GM18873 (cell line): ENCODE data around the gene TAS2R60.

ENCODE experiments used
- ATAC-seq: cut with Tn5 transposase; IDR thresholded peaks from one replicate; pipeline ENCODE4 v1.9.1; 2021; ENCODE audit warnings: mild to moderate bottlenecking, moderate library complexity, moderate number of reproducible peaks; ENCODE audit not compliant: unreplicated experiment, low FRiP score

The TAS2R60 gene

DNA sequence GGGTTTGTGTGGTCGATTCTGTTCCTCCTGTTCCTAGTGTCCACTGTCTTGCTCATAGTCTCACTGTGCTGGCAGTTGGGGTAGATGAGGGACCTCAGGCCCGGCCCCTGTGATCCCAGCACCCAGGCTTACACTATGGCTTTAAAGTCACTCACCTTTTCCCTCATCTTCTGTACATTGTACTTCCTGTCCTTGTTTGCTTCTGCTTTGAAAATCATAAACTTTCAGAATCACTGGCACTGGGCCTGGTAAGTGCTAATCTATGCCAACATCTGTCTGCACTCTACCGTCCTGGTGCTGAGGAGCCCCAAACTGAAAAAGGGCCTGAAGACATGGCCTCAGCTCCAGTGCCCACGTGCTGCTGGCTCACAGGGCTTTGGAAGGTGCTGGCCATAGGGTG lies 5.7 kb upstream of the TAS2R60 start:
- ATAC-seq, result no peak

DNA sequence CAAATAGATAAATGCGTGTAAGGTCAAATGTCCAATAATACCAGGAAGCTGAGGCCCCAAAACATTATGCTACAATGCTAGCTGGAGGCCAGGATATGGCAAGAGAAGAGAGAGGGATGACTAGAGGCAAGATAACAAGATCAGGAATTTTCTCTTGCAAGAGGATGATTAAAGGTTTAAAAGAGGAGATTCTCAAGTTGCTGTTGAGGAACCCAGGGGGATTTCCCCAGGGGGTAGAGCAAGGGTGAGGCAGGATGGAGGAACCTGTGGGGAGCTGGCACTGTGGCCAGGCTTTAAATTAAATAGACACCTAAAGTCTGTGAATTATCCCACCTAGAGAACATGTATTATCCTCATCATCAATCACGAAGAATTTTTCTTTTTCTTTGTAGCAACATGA lies 3.4 kb upstream of the TAS2R60 start:
- ATAC-seq, result no peak

DNA sequence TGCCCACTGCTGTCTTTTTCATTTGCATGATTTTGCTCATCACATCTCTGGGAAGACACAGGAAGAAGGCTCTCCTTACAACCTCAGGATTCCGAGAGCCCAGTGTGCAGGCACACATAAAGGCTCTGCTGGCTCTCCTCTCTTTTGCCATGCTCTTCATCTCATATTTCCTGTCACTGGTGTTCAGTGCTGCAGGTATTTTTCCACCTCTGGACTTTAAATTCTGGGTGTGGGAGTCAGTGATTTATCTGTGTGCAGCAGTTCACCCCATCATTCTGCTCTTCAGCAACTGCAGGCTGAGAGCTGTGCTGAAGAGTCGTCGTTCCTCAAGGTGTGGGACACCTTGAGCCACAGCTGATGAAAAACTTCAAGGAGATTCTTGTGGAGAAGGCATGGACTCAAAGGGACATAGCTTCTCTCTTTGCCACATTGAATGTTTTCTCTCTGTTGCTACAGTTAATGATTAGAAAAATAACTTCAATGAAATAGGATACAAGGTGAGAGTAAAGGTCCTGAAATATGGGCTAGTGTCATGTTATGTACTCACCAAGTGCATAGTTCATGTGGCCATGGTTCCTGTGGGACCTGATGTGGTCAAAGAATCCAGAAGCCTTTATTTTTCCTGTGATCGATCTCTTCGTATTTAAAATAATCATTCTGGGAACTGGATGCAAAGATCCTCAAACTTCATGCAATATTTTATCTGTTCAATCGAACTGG lies 970 bp downstream of the TAS2R60 start:
- no peak for ATAC-seq

DNA sequence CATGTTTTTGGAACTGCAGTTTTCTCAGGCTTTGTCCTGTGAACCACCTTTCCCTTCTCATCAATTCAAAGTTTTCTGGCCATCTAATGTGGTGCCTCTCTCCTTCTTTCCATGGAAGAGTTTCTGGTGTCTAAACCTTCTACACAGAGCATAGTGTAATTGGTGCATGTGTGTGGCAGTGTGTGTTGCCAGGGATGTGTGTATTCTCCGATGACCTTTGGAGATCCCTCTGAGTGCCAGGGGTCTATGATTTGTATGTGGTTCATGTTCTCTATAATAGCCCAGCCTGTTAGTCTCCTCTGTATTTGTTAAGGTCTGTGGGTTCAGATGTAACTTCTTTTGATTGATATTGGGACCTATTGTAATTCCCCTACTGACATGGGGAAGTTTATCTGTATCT lies 1.5 kb downstream of the TAS2R60 start:
- ATAC-seq, result no peak

DNA sequence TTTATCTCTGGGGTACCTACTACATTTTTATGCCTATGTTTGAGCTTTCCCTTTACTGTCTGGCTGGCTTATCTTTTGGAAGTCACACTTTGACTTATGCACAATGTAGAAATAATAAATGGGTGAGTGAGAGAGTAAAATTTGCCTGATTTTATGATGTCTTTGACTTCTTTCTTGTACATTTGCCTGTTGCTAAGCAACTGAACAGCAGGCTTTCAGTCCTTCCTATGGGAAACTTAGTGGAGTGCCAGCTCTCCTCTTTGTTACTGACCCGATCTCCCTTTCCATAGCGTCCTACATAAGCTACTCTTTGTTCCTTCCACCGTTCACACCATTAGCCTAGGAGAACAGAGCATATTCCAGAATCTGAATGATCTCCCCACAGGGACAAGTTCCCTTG lies 4.2 kb downstream of the TAS2R60 start:
- no peak for ATAC-seq

DNA sequence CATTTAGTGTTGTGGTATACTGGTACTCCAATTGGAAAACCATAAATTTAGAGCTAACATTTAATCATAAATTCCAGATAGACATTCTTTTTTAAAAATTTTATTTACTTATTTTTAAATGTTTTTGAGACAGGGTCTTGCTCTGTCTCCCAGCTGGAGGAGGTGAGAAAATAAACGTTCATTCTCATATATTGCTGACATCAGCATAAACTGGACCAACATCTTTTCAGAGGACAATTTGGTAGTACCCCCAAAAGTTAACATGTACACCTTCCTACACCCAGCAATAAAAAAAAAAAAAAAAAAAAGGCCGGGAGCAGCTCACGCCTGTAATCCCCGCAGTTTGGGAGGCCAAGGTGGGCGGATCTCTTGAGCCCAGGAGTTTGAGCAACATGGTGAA lies 5.2 kb downstream of the TAS2R60 start:
- ATAC-seq, result no peak

DNA sequence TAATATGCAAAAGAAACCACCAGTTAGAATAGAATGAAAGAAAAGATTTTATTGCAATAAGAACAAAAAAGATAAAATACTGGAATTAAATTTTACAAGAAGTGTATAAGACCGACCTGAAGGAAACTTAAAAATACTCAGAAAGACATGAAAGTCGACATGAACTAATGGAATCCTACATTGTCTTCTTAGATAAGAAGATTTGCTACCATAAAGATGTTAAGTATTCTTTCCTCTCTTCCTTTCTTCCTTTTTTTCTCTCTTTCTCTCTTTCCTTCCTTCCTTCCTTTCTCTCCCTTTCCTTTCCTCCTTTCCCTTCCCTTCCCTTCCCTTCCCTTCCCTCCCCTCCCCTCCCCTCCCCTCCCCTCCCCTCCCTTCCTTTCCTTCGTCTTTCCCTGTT lies 6.5 kb downstream of the TAS2R60 start:
- no peak for ATAC-seq

DNA sequence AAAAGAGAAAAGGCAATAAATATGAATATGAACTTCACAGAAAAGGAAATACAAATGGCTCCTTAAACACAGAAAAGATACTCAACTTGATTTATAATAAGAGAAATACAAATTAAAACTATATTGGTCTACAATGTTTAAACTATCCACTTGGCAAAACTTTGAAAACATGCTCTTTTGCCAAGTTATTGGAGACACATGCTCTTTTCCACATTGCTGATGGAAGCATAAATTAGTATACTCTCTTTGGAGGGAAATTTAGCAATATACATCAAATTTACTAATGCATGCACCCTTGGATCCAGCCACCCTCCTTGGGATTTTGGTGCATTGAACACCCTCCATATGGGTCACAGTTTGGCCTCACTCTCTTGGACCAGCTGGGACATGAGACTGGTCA lies 7.9 kb downstream of the TAS2R60 start:
- no peak for ATAC-seq

DNA sequence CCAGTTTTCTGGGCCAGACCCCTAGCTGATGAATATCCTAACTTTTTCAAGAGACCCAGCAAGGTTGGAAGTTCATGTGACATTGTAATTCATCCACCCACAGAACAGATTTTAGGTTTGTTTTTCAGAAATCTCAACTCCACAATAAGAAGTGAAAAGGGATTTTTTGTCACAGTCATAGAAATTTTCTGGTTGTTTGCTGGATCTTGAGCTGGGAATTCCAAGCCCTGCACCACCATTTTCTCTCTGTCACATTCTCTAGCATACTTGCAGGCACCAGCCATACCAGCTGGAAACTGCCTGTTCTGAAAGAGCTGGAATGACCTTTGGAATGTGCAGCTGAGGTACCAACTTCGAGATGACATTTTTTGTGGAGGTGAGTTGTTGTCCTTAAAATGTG lies 8.5 kb downstream of the TAS2R60 start:
- no peak for ATAC-seq

DNA sequence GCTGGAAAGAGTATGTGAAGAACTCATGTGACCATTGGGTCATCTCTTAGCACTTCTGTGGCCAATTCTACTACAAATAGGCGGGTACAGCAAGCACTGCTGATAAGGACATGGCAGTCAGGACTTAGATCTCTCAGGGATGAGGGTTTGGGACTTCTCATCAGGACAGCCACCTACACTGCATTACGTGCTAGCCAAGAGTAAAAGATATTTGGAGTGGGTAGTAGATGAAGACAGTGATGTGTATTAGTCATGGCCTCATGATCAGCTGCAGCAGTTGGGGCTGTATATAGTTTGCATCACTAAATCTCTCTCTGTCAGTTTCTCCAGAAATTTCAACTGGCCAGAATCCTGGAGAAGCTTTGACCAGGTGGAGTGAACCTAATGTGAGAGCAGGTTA lies 9.2 kb downstream of the TAS2R60 start:
- ATAC-seq, result no peak

DNA sequence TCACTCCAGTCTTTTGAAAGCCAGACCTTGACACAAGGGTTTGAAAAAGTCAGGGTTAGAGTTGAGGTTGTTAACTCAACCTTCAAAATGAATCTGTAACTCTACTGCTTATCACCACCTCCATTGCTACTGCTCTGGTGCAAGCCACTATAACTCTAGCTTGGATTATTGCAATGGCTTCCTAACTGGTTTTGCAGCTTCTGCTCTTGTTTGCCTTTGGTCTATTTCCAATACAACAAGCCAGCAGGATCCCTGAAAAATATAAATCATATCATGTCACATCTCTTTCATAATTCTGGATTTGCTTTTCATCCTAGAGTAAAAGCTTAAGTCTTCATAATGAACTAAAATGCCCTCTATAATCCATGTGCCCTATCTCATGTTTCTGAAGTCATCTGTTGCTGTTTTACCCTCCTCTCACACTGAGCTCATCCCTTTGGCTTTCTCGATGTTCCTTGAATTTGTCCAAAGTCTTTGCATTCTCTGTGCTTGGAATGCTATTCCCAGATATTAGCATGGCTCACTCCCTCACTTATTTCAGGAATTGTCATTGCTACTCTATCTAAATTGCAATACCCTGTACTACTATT lies 10.9 kb downstream of the TAS2R60 start:
- ATAC-seq, result no peak

DNA sequence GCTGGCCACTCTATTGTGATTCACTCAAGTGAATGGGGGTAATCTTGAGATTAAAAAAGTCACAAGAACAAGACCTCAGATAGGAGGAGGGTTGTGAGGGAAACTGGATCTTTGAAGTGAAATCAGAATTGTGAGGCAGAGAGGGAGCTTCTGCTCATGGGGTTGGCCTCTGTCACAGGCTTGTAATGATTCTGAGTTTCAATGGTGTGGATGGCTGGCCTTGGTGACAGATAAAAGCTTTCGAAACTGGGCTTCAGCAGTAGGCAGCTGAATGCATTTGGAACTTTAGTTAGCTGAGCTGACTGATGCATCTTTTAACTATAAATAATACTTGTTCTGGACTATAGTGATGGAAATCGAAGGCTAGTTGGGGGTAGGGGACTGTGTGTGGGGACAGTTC lies 12.2 kb downstream of the TAS2R60 start:
- ATAC-seq, result no peak

DNA sequence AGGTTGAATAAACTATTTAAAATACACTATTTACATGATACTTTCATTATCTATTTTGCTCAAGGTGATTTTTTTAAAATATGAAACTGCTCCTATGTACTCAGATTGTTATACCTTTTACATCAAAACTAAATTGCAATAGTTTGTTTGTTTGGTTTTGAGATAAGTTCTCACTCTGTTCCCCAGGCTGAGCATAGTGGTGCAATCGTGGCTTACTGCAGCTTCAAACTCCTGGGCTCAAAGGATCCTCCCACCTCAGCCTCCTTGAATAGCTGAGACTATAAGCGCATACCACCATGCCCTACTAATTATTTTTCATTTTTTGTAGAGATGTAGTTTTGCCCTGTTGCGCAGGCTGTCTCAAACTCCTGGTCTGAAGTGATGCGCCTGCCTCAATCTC lies 12.7 kb downstream of the TAS2R60 start:
- ATAC-seq, result no peak

DNA sequence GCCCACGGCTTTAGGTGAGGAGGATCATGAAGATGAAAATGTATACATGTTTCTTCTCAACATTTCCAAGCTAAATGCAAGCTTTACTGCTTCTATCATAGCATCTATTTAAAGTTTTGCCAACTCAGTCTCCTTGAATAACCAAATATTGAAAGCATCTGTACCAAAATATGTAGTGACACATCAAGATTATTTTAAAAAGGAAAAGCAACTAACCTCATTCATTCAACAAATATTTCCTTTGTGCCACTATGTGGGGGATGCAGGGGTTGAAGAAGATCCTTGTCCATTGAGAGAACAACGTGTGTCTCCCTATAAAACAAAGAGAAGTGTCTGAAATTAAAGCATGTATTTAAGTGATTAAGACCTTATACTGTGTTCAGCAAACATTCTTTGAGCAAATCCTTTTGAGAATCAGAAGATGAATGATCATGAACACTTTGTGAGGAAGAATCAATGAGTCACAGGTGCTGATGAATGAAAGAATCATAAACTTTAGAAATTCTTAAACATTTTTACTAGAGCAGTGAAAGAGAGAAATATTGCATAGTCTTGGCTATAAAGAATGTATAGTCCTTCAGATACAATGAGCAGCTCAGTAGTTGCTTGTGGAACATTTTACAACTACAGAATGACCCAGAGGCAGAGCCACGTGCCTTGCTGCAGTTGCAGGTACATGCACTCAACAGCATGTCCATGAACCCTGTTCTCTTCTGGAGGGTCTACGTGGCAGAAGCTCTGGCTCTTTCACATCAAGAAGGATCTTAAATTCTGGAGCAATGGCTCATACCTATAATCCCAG lies 13.9 kb downstream of the TAS2R60 start:
- ATAC-seq, result no peak

DNA sequence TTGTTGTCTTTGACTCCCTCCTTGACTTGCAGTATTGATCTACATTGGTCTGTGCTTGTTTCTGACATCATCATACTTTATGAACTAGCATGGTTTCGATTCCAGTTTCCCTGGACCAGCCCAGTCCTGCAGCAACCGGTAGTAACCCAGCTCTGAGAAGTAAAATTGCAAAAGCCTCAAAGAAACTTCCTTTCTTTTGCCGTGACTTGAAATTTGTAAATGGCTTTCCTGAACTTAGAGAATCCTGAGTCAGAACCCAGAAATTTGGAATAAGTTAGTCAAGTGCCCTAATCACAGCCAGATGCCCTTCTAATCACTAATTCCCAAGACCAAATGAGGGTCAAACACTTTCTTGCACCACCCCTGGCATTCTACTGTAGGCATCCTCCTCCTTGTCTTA lies 15.0 kb downstream of the TAS2R60 start:
- ATAC-seq, result no peak

DNA sequence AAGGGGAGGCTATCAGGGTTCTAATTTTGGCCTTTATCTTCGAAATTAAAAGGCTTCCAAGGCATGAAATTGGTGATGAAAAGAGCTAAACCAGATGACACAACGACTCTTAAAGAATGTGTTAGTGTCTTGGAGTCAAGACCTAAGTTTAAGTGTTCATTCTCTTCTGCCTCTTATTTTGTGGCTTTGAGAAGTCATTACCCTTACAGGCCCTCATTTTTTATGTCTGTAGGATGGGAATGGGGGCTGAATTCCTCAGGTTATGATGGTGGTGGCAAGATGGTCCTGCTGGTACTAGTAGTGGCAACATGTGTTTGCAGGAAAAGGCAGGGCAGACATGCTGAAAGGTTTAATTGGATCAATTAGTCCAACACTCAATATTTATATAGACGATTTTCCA lies 15.4 kb downstream of the TAS2R60 start:
- no peak for ATAC-seq

DNA sequence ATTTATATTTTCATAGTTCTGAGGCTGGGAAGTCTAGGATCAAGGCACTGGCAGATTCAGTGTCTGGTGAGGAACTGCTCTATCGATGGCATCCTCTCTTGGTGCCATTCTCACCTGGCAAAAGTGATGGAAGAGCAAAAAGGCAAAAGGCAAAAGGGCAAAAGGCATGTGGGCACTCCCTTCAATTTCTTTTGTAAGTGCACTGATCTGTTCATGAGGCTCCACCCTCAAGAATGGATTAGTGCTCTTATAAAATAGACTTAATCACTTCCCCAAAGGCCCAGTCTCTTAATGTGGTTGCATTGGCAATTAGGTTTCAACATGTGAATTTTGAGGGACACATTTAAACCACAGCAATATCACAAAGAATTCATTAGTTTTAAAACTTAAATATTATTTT lies 16.1 kb downstream of the TAS2R60 start:
- ATAC-seq, result no peak

DNA sequence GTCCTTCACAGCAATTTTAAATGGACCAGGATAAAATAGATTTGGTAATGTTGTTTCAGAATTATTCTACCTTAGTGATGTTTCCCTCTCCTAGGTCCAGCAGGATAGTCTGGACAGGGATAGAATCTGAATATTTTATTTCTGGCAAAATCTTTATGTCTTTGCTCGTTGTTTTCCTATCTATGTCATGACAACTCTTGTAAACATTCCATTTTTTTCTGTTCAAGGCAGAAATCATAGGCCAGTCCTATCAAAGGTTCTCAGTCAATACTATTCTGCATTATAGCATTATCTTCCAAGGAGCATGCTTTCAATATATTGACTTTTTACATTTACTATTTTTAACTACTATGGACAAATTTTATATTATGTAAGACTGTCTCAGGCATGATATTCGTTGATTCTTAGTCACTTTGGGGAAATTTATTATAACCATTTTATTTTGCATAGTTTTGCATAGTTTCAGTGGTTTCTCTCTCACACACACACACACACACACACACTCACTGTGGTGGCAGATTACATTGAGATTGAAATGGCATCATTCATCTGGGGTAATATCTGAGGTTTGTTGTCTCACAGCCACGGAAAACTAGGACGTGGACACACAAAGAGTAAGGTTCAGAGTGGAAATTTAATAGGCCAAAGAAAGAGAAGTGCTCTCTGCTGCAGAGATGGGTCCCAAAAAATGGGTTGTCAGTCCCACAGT lies 17.2 kb downstream of the TAS2R60 start:
- ATAC-seq, result no peak

DNA sequence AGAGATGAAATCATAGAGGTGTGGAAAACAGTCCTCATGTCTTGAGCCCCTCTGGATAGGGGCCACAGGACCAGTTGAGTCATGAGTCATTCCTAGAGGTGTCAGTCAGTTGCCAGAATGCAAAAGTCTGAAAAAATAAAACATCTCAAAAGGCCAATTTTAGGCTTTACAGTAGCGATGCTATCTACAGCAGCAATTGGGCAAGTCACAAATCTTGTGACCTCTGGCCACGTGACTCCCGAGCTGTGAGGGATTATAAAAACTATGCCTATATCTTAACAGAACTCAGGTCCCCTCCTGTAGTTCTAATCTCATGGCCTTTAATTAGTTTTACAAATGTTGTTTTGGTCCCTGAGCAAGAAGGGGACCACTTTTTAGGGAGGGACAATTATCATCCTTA lies 18.8 kb downstream of the TAS2R60 start:
- no peak for ATAC-seq

DNA sequence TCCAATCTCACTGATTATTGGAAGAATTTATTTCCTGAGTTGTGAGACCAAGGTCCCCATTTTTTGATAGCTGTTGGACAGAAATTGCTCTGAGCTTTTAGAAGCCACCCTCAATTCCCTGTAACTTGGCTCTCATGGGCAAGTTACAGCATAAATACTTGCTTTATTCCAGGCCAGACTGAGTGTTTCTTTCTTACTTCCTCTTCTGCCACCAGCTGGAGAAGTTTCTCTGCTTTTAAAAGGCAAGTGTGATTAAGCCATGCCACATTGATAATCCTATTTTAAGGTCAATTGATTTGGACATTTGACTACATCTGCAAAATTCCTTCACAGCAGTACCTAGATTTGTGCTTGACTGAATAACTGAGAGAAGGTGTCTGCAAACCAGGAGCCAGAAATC lies 20.3 kb downstream of the TAS2R60 start:
- no peak for ATAC-seq

DNA sequence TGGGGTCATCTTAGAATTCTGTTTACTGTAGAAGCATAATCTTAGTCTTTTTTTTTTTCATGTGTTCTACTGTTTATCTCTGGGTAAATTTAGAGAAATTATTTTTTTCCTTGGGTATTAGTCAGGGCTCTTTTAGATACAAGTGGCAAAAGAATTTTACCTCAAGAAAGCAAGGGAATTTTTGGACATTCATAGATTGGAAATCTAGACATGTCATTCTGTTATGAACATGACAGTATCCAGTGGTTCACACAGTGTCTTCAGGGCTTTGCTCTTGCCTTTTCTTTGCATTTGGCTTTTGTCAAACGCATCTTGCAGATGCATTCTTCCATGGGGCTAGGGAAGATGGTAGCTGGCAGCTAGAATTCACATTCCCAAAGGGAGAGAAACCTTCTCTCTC lies 20.7 kb downstream of the TAS2R60 start:
- ATAC-seq, result no peak
